Activated CD8-positive, alpha-beta memory T cell treated with anti-CD3 and anti-CD28 coated beads, Interleukin-2, amount 50 U/mL, for 1 hour (primary cell): Measurements from ENCODE around the gene TMEM52.
A peak's percentile ranks its signal among the peaks of the same experiment; 100 is the strongest.

Experiments used
- DNase-seq: peaks from one replicate; pipeline ENCODE4 v3.0.0-alpha.2; 2020; ENCODE audit errors: extremely low read depth

The TMEM52 gene

GRCh38 chr1:1918901-1919303 is at the start of gene TMEM52:
Gene TMEM52, minus strand, starts transcription at chr1:1919279. Its CDS starts 14 bp downstream, at chr1:1919265.
- DNase-seq: no peak

- DNase-seq: no peak
Observed at GRCh38 chr1:1967879-1968278, 48.8 kb upstream of the TMEM52 start.

DNA sequence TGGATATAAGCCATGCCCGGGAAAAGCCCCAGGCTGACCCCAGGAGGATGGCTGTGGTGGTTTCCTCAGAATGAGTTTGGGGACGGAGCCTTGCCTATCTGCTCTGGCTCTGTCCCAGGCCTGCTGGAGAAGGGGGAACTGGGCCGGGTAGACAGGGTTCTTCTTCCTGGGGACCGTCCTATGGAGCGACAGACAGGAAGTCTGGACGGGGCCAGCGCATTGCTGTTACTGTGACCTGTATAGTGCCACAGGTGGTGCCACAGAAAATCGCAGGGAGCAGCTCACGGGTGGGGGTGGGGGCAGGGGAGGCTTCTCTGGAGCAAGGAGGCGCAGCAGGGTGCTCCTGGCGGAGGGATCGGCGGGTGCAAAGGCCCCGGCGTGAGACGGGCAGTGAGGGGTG is 48.1 kb upstream of the TMEM52 start:
- no peak for DNase-seq

- no peak for DNase-seq
Observed at GRCh38 chr1:1966071-1966740, 47.1 kb upstream of the TMEM52 start.

- no peak for DNase-seq
Observed at GRCh38 chr1:1965546-1965945, 46.5 kb upstream of the TMEM52 start.

GRCh38 chr1:1964811-1965210 is 45.7 kb upstream of the TMEM52 start:
- DNase-seq: no peak

- no peak for DNase-seq
Observed at GRCh38 chr1:1963570-1963969, 44.5 kb upstream of the TMEM52 start.

DNA sequence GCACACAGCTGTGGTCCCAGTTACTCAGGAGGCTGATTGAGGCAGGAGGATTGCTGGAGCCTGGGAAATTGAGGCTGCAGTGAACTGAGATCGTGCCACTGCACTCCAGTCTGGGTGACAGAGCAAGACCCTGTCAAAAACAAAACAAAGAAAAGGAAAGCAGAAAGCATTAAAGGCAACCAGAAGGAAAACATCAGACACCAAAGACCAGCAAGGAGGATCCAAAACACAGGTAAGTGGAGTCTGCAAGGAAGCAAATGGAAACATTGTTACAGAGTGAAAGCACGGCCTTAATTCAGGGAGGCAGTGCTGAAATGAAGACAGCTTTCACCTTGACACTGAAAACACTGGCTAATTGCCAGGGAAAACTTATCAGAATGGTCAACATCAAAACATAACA is 43.7 kb upstream of the TMEM52 start:
- DNase-seq: no peak

DNA sequence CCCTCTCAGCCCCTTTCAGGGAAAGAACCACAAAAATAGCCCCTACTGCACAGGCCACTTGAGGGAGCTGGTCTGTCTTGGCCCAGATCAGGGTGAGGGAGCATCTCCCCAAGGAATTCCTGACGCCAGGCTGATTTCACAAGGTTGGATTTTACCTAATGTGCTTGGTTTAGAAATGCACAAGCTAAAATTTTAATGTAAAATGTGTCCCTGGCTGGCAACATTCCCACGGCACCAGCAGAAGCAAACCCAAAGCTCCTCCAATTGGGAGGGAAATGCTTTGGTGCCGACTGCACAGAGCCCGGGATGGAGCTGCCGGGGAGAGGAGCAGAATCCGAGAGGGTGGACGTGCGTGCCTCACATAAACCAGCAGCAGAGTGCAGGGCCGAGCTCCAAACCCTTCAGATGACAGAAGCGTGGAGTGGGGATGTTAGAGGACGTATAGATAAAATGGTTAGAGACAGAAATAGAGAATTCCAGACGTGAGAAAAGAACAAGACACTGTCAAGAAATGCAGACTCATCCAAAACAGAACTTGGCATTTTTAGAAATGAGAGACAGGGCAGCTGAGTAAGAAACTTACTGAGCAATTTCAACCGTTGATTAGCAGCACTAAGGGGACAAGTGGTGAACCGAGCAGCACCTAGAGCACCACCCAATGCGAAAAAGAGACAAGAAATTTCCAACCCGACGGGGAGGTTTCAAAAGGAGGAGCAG is 41.6 kb upstream of the TMEM52 start:
- DNase-seq: no peak

DNA sequence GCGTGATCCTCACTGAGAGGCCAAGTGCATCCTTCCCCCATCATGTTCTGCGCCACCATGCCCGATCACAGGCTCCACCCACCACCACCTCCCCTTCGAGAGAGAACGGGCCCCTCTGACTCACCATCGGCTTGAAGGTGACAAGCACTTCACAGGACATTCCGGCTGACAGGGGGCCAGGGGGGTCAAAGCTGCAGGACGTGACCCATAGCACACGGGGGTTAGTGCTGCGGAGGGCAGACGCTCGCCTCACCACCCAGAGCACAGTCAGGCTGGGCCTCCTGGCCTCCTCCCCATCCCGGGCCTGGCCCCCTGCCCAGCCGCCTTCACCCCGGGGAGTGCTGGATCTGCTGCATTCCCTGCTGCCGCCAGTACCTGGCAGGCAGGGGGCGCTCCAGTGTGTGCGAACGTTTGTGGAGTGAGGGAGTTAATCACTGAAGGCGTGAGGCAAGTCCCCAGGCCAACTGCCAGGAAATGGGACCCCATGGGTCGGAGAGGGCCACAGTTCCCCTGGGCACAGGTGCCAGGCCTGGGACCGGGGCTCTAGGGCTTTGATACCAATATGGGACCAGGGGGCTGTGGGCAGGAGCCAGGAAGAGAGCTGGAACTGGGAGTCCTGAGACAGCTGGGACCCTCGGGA is 40.9 kb upstream of the TMEM52 start:
- peak; percentile 8 for DNase-seq

- DNase-seq: no peak
Observed at GRCh38 chr1:1959459-1959839, 40.4 kb upstream of the TMEM52 start.

DNA sequence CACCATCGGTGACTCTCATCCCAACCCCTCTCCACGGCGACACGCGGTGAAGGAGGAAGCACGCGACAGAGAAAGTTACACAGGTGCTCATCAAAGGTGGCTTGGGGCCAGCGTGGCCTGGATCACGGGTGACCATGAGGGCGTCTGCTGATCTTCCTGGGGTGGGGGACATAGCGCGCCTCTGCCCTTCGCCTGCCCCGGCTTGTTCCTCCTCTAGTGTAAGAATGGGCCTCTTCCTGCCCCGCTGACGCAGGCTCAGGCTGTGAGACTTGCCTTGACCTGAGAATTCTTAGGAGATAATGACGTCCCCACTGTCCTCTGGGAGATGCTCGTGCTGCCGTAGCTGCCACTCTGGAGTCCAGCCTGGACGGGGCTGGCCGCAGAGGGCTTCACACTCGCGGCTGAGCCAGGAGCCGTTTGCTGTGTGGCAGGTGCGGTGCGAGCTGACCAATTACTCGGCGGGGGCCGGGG is 39.0 kb upstream of the TMEM52 start:
- DNase-seq: no peak

- DNase-seq: no peak
Observed at GRCh38 chr1:1957533-1957961, 38.5 kb upstream of the TMEM52 start.

DNA sequence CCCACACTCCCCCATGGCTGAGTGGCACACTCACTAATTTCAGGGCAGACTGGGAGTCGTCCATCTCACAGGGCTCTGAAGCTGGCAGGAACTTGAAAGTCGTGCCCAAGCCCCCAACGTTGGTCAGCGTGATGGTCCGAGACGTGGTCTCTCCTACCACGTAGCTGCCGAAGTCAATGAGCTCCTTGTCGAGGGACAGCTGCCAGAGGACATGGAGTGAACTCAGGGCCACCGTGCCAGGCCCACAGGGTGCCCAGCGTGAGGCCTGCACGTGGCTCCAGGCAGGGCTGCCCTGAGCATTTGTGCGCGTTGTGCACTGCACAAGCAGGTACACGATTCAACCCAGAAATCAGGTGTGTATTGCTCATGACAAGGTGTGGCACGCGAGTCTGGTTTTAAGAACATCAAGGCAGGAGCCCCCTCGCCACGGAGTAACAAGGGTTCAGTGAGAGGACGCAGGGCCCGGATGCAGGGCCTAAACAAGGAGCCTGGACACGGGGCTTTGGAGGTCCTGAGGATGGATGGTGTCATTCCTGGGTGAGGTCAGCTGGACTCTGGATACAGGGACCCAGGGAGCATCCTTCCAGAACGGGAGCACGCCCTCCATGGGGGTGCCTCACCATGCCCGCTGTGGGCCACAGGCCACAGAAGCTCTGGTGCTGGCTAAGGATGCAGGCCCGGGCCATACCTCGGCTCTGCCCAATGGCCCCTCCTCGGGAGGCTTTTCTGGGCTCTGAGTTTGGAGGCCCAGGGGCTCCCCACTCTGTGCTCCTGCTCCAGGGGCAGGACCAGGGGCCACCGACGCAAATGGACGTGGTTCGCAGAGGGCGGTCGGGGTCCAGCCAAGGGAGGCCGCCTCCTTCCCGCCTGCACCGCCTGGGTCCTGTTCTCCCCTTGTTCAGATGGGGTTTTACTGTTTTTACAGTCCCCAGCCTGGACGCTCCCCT is 37.8 kb upstream of the TMEM52 start:
- no peak for DNase-seq

- no peak for DNase-seq
Observed at GRCh38 chr1:1956101-1956500, 37.0 kb upstream of the TMEM52 start.

GRCh38 chr1:1955621-1956094 is 36.6 kb upstream of the TMEM52 start:
- no peak for DNase-seq

DNA sequence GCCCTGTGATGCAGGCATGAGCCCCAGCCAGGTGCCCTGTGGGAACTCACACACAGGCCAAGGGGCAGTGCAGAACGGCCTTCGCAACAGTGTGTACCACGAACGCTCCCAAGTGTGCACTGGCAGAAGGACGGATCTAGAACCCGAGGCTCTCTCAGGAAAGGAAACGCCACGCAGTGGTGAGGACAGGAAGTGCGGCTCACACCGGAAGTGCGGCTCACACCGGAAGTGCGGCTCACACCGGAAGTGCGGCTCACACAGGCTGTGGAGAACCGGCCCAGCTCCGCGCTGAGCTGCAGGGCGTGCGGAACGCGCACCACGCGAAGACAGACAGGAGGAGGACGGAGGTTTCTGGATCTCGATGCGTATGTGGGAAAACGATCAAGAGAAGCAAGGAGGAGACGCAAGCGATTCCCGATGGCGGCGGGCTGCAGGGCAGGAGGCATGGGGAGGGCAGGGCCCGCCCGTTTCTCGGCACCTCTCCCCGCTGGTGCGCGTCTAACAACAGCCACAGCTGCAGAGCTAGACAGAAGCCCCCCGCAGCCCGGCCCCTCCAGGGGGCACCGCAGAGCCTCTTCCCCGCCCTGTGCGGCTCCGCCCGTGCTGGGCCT is 35.9 kb upstream of the TMEM52 start:
- DNase-seq: no peak

DNA sequence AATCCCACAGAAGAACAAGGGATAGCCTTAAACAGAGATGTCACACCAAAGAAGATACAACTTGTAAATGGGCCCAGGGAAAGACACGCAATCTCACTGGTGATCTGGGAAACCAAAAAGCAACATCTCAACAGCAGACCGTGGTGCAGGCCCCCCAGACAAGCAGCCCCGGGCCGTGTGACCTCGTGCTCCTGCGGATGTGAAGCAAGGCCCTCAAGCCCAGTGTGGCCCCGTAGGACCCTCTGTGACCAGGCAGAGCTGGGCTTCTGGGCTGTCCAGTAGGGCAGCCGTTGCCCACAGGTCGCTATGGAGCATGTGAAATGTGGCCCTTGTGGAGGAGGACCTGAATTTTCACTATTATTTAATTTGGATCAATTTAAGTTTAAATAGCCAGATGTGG is 34.9 kb upstream of the TMEM52 start:
- DNase-seq: no peak

GRCh38 chr1:1950940-1951339 is 31.9 kb upstream of the TMEM52 start:
- no peak for DNase-seq

DNA sequence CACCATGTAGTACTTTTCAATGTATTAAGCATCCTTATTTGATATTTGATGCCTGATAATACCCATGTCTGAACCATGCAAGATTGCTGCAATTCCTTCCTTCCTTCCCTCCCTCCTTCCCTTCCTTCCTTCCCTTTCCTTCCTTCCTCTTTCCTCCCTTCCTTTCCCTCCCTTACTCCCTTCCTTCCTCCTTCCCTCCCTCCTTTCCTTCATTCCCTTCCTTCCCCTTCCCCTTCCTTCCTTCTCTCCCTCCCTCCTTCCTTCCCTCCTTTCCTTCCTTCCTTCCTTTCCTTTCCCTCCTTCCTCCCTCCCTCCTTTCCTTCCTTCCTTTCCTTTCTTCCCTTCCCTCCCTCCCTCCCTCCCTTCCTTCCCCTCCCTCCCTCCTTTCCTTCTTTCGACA is 29.7 kb upstream of the TMEM52 start:
- DNase-seq: no peak

- DNase-seq: no peak
Observed at GRCh38 chr1:1947493-1947892, 28.4 kb upstream of the TMEM52 start.
